NCI-H1436 treated with DMSO at 0.1 percent for 48 hours (cell line): Measurements from ENCODE around the gene ENOX1.
"Not testable (repeated sequence)": the region's sequence is repeated elsewhere in the genome, so short reads cannot be mapped to it uniquely, and the experiment has no call there.

Source experiments
- DNase-seq: peaks from one replicate; lab custom pipeline; 2025; lab: John Stamatoyannopoulos, UW

The ENOX1 gene

GRCh38 chr13:43200736-43201135 is 586.0 kb downstream of the ENOX1 start:
- no peak for DNase-seq

DNA sequence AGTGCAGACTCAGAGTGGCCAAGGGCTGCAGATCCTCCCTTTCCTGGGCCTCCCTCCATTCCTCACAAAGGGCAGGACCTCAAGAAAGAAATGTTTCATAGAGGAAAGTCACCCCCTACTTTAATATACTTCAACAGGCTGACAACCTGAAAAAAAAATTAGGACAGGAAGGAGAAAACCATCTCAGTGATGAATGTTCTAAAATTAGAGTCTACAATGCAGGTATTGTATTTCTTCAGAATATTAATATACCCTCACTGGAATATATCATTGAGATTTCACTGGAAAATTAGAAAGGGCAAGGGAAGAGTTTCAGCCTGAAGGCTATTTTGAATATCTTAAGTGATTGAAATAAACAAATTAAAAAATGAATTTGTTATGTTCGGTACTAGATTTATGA is 586.5 kb downstream of the ENOX1 start:
- DNase-seq, result no peak

DNA sequence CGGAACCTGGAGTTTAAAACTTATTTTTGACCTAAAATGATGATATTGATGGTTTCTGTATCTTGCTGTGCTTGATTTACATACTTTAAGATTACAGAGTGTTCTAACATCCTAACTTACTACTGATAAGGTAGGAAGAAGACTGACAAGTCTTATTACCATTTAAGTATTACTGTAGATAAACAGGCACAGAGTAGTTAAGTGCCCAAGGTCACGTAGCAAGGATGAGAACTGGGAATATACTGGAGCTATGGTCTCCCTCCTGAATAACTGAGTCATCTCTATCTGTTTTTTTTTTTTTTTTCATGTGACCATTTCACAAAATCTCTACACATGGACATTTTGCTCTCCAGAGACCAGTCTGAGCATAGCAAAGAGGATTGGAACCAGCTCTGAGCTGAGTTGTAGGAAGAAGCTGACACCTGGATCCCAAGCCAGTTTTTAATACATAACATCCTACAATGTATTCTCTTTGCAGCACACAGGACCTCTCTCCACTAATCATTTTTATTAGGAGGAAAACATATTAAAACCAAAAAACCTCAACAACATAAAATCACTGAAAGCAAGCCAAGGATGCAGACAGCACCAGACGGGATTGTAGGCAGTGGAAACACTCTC is 589.9 kb downstream of the ENOX1 start:
- no peak for DNase-seq

DNA sequence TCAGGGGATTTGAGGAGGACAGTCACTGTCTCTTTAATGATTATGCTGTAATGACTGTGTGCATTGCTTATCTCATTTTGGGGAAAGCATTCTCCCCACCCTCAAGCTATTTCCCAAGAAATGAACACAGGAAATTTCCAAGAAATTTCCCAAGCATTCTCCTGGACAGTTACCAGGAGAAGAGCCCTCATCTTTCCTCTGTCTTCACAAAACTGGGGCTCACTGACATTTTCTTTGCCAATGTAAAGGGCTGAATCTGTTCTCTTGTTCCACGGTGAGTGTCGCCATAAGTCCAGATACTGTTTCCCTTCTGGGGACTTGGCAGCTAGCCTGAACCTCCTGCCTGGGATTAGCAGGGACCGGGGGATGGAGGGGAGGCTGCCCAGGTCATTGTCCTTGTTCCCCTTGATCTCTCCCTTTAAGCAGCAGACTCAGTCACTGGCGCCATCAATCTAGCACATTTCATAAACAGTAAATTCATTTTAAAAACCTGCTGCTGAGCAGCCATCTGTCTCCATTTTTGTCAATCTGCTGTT is 590.6 kb downstream of the ENOX1 start:
- no peak for DNase-seq

DNA sequence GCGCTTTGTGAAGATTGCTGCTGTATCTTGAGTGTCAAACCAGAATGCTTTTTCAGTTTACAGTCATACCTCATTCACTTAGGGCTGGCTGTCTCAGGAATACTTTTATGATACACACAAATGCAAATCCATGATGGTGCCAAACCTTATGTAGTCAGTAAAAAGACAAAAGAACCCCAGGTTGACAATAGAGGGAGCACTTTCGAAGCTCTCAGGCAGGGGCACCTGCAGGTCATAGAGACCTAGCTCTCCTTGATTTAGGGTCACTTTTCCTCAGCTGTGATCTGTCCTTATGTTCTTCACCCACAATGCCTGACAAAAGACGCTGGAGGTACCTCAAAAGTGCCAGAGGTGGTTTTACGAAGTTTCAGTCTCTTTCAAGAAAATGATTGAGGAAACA is 591.2 kb downstream of the ENOX1 start:
- DNase-seq, result no peak

DNA sequence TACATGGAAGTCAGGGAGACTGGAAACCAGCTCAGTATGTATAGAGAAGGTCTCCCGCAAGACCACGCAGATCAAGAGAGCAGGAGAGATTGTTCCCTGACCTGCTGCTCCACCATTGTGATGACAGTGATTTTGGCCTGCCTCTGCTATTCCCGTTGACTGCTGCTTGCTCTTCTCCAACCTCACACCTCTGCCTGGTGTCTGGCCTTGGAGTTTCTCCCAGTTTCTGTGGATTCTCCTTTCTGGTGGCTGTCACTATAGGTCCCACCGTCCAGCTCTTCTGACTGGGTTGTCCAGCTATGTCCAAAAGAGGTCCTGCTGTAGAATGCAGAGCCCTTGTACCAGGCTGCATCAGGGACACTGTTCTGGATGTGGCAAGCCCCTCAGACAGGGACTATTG is 591.7 kb downstream of the ENOX1 start:
- no peak for DNase-seq

DNA sequence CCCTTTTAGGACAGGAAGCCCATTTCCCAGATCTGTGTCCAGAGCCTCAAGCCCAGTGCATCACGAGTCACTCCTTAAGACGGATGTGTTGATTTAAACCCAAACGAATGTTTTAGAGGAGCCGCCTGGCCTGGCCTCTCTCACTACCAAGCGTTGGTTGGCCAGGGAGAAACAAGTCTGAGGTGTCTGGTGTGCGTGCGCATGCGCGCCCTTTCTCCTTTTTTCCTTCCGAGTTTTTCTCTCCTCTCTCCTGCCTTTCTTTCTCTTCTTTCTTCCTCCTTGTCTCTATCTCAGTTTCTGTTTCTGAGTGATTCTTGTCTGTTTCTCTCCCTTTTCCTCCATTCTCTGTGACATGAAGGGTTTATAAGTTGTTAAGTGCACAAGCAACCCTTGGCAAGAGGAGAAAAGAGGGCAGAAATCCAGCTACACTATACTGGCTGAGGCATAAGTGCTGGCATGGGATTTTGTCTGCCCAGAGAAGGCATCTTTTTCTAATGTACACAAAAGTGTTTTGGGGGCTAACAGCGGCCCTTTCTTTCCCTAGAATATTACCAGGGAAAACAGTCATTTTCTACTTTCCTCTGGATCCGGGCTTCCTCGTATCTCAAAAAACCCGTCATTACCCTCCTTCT is 592.9 kb downstream of the ENOX1 start:
- no peak for DNase-seq

DNA sequence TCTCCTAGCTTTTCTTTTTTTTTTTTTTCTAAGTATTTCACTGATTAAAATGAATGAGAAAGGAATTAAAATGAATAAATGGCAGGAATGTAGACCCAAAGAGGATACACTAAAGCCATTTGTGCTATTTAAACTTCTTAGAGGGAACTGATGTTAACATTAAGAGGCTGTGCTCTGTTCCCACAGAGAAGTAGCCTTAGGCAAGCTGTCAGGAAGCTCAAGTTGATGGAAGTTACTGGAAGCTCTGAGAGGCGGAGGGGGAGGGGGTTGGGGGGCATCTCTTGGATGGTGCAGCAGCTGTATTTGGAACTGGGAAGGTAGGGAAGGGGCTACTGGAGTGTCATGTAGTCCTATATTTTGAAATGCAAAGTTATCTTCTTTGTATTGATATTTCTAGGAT is 595.2 kb downstream of the ENOX1 start:
- no peak for DNase-seq

DNA sequence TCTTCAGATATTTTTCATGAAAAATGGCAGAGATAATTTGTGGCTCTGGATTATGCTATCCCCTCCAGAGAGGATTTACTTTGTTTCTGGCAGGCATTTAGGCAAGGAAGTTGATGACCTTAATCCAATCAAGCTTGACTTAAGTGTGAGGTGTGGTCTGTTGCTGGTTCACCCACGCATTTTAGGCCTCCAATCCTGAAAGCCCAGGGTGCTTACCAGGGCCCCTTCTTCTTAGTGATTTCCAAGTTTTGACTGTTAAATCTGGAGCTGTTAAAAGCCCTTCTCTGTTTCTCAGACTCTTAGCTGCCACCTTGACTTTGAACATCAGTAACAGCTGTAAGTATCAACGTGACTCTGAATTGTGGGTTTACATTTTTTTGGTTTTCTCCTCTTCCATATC is 601.5 kb downstream of the ENOX1 start:
- DNase-seq, result no peak

DNA sequence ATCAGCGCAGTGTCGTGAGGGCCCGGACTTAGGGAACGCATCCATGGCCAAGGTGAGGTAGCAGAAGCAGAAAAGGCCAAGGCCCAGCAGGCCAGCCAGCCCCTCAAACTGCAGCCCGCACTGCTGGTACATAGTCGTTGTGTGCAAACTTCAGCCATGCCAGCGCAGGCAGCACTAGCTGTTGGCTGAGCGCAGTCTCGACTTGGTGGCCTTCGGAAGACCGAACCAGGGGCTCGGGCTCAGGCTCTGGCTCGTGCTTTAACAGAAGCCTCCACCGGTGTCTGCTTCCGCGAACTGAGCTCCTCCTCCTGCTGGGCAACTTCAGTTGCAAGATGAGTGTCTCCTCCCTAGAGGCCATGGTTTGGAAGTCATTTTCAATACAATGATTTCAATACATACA is 605.9 kb downstream of the ENOX1 start:
- DNase-seq, result no peak

GRCh38 chr13:43180036-43180660 is 606.6 kb downstream of the ENOX1 start:
- DNase-seq, result no peak

DNA sequence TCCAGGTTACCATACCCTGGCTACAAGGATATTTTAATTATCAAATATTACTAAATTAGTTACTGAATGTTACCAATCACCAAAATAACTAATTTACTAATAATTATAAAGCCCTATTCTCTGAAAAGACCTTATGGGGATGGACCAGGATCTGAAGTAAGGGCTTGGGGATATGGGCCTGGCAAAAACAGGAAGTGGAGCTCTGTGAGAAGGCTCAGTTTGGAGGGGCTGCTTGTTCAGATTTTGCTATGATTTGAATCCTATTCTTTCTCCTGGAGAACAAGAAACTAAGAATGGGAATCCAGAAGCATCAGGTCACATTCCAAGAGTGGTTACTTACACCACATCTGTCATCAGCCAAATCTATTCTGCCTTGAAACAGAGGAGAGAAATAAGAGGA is 615.3 kb downstream of the ENOX1 start:
- no peak for DNase-seq

- no peak for DNase-seq
Observed at GRCh38 chr13:43170506-43170905, 616.3 kb downstream of the ENOX1 start.

- DNase-seq, result not testable (repeated sequence)
Observed at GRCh38 chr13:43168434-43168833, 618.3 kb downstream of the ENOX1 start.

- DNase-seq, result no peak
Observed at GRCh38 chr13:43167731-43168130, 619.0 kb downstream of the ENOX1 start.

DNA sequence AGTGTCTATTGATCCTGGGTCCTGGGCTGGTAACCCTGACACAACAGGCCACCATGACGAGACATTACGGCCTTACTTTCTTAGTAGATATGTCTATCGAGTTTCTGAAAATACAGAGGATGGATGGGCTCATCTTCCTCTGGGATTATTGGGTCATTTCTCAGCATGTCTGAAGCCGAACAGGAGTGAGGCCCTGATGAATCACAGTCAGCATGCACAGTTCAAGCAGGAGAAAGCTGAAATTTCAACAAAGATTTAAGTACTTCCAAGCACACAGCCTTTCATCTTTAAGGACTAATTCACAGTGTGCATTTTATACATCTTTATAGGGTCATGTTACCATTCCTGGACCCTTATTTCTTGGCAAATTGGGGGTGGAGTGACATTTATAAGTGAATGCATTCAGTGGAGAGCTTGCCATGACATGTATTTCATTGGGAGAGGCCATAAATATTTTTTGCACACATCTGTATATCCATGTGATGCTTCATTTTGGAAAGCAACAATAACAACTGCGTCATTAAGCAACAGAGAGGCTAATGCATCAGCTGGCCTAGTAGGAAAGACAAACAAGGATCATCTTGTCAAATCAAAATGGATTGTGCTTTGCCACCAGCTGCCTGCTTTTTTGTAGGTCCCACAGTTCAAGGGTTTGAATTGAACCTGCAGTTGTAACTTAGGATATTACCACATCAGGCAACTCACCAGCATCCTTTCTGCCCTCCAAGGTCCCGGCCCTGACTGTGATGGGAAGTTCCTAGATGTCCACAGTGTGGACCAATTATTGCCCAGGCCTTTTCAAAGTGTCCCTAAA is 619.9 kb downstream of the ENOX1 start:
- DNase-seq, result no peak
